ENCODE measurements around the gene ERCC2. TPM values are rescaled to one million over a fixed set of nuclear protein-coding genes. Genes with fewer than 3 reads are reported as not detected.

Gene ERCC2
- total RNA-seq, 1 donor from 2014 or later, result 3.9 TPM

GRCh38 chr19:45305007-45305406, 65.4 kb downstream of the ERCC2 start:
- peaks cover 4% of the 10 kb centered on the region for H3K36me3 ChIP-seq (ENCODE audit: control insufficient read depth, insufficient read depth, low read length)
- TF ChIP-seq CTCF (IDR thresholded peaks at IDR 0.05; ENCODE audit: insufficient read depth, low read length, severe bottlenecking), result no peak
- H3K27me3 ChIP-seq (ENCODE audit: control insufficient read depth, insufficient read depth, low read length), result no peaks in the 10 kb centered on the region
- no peak overlapping the region for H3K4me3 ChIP-seq (ENCODE audit: low read depth, low read length)
- FAIRE-seq, result no peak
- DNase-seq (ENCODE audit: low read depth), result no peak

DNA sequence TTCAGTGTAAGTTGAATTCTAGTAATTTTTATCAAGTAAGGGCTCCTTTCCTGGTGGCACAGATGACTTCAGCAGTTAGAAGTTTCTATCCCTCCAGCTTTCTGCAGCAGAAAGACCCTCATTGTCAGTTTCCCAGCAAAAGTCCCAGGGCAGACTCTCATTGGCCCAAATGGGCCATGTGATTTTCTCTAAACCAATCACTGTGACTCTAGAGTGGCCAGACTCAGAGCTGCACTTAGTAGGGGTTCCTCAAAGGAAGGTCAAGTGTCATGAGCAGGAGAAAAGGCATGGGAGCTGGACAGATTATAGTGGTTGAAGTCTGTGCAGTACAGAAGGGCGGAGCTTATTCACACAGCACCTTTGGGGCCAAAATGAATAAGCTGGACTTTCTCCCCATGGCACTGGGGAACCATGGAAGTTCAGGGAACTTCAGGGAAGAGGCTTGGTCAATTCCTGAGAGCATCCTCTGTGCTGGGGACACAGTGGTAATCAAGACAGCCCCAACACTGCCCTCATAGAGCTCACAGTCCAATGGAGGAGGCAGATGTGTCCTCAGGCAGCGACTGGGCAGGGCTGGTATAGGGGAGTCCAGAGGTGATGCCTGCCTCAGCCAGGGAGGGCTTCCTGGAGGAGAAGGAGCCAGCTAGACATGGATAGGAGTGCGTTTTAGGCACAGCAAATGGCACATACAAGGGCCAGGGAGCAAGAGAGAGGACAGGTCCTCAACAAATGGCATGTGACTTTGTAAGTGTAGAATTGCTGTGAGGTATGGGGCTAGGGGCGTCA, 66.0 kb downstream of the ERCC2 start:
- TF ChIP-seq CTCF (IDR thresholded peaks at IDR 0.05; ENCODE audit: insufficient read depth, low read length, severe bottlenecking), result no peak
- Histone ChIP-seq H3K27me3 (ENCODE audit: control insufficient read depth, insufficient read depth, low read length) (no peaks in the 10 kb centered on the region), H3K4me3 (ENCODE audit: low read depth, low read length) (no peak overlapping the region), H3K36me3 (ENCODE audit: control insufficient read depth, insufficient read depth, low read length) (peaks cover 6% of the 10 kb centered on the region)
- DNase-seq (ENCODE audit: low read depth) (no peak), FAIRE-seq (peak; percentile 87)

- peaks cover 6% of the 10 kb centered on the region for H3K36me3 ChIP-seq (ENCODE audit: control insufficient read depth, insufficient read depth, low read length)
- DNase-seq (ENCODE audit: low read depth) (no peak), FAIRE-seq (no peak)
- TF ChIP-seq CTCF (IDR thresholded peaks at IDR 0.05; ENCODE audit: insufficient read depth, low read length, severe bottlenecking), result no peak
- no peak overlapping the region for H3K4me3 ChIP-seq (ENCODE audit: low read depth, low read length)
- H3K27me3 ChIP-seq (ENCODE audit: control insufficient read depth, insufficient read depth, low read length), result no peaks in the 10 kb centered on the region
Measured at GRCh38 chr19:45303269-45304060, 66.9 kb downstream of the ERCC2 start.

DNA sequence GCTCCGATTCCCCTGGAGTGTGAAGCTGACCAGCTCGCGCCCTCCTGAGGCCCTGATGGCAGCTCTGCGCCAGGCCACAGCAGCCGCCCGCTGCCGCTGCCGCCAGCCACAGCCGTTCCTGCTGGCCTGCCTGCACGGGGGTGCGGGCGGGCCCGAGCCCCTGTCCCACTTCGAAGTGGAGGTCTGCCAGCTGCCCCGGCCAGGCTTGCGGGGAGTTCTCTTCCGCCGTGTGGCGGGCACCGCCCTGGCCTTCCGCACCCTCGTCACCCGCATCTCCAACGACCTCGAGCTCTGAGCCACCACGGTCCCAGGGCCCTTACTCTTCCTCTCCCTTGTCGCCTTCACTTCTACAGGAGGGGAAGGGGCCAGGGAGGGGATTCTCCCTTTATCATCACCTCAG, 68.0 kb downstream of the ERCC2 start:
- Histone ChIP-seq H3K27me3 (ENCODE audit: control insufficient read depth, insufficient read depth, low read length) (no peaks in the 10 kb centered on the region), H3K4me3 (ENCODE audit: low read depth, low read length) (no peak overlapping the region), H3K36me3 (ENCODE audit: control insufficient read depth, insufficient read depth, low read length) (peaks cover 6% of the 10 kb centered on the region)
- no peak for TF ChIP-seq CTCF (IDR thresholded peaks at IDR 0.05; ENCODE audit: insufficient read depth, low read length, severe bottlenecking)
- DNase-seq (ENCODE audit: low read depth) (no peak), FAIRE-seq (no peak)

Other genes with a start within 250 kb of the ERCC2 start
- gene NKPD1, start 209.6 kb downstream of the ERCC2 start, total RNA-seq, result 0.53 and 1.0 TPM in 2 replicates
- 11.4 and 24.5 TPM in 2 replicates for gene TRAPPC6A, start 192.3 kb downstream of the ERCC2 start, total RNA-seq
- gene BLOC1S3, start 191.8 kb downstream of the ERCC2 start, total RNA-seq, result 5.3 and 5.5 TPM in 2 replicates
- not detected in 2 replicates for gene EXOC3L2, start 125.2 kb downstream of the ERCC2 start, total RNA-seq
- 10.8 and 14.8 TPM in 2 replicates for gene MARK4, start 119.3 kb downstream of the ERCC2 start, total RNA-seq
- gene CKM, start 47.7 kb downstream of the ERCC2 start, total RNA-seq, result under 0.01 TPM in 1 of 2 replicates, not detected in the other
- 83.5 and 99.5 TPM in 2 replicates for gene KLC3, start 29.8 kb downstream of the ERCC2 start, total RNA-seq
- 16.6 and 31.2 TPM in 2 replicates for gene PPP1R13L, start 34.5 kb upstream of the ERCC2 start, total RNA-seq
- gene POLR1G, start 36.1 kb upstream of the ERCC2 start, total RNA-seq, result 8.8 and 16.8 TPM in 2 replicates
- 65.0 and 78.5 TPM in 2 replicates for gene ERCC1, start 53.3 kb upstream of the ERCC2 start, total RNA-seq
- gene FOSB, start 97.4 kb upstream of the ERCC2 start, total RNA-seq, result 3.6 and 4.2 TPM in 2 replicates
- gene RTN2, start 126.5 kb upstream of the ERCC2 start, total RNA-seq, result 2.1 and 2.9 TPM in 2 replicates
- gene PPM1N, start 127.9 kb upstream of the ERCC2 start, total RNA-seq, result 1.4 and 1.6 TPM in 2 replicates
- 59.0 and 86.0 TPM in 2 replicates for gene VASP, start 136.9 kb upstream of the ERCC2 start, total RNA-seq
- gene OPA3, start 214.2 kb upstream of the ERCC2 start, total RNA-seq, result 5.3 and 7.0 TPM in 2 replicates
- not detected in 2 replicates for gene GPR4, start 231.6 kb upstream of the ERCC2 start, total RNA-seq